Pancreas (tissue), 10 donors: ENCODE measurements around the gene TSEN2. TPM values are rescaled to one million over a fixed set of nuclear protein-coding genes. Genes with fewer than 3 reads are reported as not detected.

Source experiments
- ATAC-seq, 4 donors: fragments of 200-7000 bp; cut with Tn5 transposase; one replicate each; pipeline versions ENCODE4 v1.8.0 to v1.9.1; 2020; ENCODE audit warnings: mild to moderate bottlenecking in 4 of 4, moderate library complexity in 4 of 4
- DNase-seq, 6 donors: peaks; one replicate each; pipeline ENCODE4 v3.0.0-alpha.2; 2020
- FAIRE-seq: peaks from 2 replicates; lab custom pipeline; 2012; peaks lifted over from hg19 to GRCh38; lab: Jason Lieb, UNC
- H3K27ac ChIP-seq, 4 donors: fragments of 200-600 bp; sonication (generic); 1 replicate in 3 of 4; 2 replicates in 1 of 4; pipeline versions ENCODE4 v1.5.0 to v1.8.0; 2020
- H3K27me3 ChIP-seq, 4 donors: fragments of 200-600 bp; one replicate each; pipeline ENCODE4 v1.8.0; 2021
- H3K36me3 ChIP-seq, 3 donors: fragments of 200-600 bp; sonication (generic) in 1 of 3; one replicate each; pipeline versions ENCODE4 v1.5.0 to v1.8.0; 2020 to 2021
- H3K4me1 ChIP-seq, 3 donors: fragments of 200-600 bp; one replicate each; pipeline ENCODE4 v1.8.0; 2021
- H3K4me3 ChIP-seq, 4 donors: fragments of 200-600 bp; sonication (generic) in 2 of 4; one replicate each; pipeline versions ENCODE4 v1.5.0 to v1.8.0; 2020 to 2021
- H3K9me3 ChIP-seq, 4 donors: fragments of 200-600 bp; one replicate each; pipeline ENCODE4 v1.8.0; 2021
- CTCF ChIP-seq, 4 donors: fragments of 200-600 bp; sonication (generic) in 3 of 4; IDR thresholded peaks; one replicate each; pipeline versions ENCODE4 v1.5.0 to v1.8.0; 2021; ENCODE audit warnings: antibody characterized with exemption in 4 of 4
- WGBS, 2 donors: extraction: QIAGEN DNeasy Blood & Tissue Kit; methylation state at CpG; one replicate each; pipeline ENCODE4 v1.1.7; 2013; 5-methylcytosine and 5-hydroxymethylcytosine counted together
- intact Hi-C, 3 donors: fragments of 100-400 bp; cut with DNase I; formaldehyde crosslinking; loops; one replicate each; pipeline versions ENCODE4 v1.11.1 to v1.14.2; 2022
- polyA plus RNA-seq, 2 donors: library from polyadenylated mRNA; stranded (reverse); fragments of 200-250 nt; gene quantifications; one replicate each; pipeline ENCODE4 v1.2.3, GENCODE V29; 2013
- total RNA-seq, 6 donors: library from RNA; stranded (reverse); fragmentation: NEBNext Ultra II Directional in 4 of 6; extraction: Animal tissue kit (Norgen Biotek cat#: 25700) in 4 of 6; gene quantifications; one replicate each; pipeline versions ENCODE4 v1.2.1 to v1.2.4, GENCODE V29; 2021 to 2023
- donor health status: healthy with polysubstance abuse.
- donor health status: DM: no; HTN: no; CAD: no; lungs with moderate emphysema.
- donor health status: DM: no; HTN: no; CAD: no.
- donor health status: control.
- donor health status: control.
- donor health status: Bipolar disorder and iron deficiency.
- donor health status: DM: yes; HTN: yes; CAD: no.
- donor health status: DM: no; HTN: no; CAD: no.
- donor health status: DM: no; HTN: no; CAD: no.
- donor health status: DM: yes; HTN: yes; CAD: no.

The TSEN2 gene
- total and polyA plus RNA-seq, 8 donors, result 8.7 to 17.0 (median 10.9) TPM

GRCh38 chr3:12561397-12561796, 77.1 kb downstream of the TSEN2 start:
- WGBS, 2 donors, result 35 to 52% methylated on average over 2 of the region's 2 CpGs
- no peaks in the 10 kb centered on the region for H3K27me3 ChIP-seq
- no peak for TF ChIP-seq CTCF (IDR thresholded peaks at IDR 0.05)
- DNase-seq, result no peak
- no peaks in the 10 kb centered on the region for H3K36me3 ChIP-seq
- no peak overlapping the region for H3K4me3 ChIP-seq
- H3K27ac ChIP-seq, result no peak overlapping the region
- no peak for ATAC-seq
- peaks cover 24 to 35% (median 31%) of the 10 kb centered on the region in 3 donors for H3K4me1 ChIP-seq
- no peaks in the 10 kb centered on the region for H3K9me3 ChIP-seq
- intact Hi-C loops, result loop anchor here in 1 of 3 donors (10.0 kb wide), 1 partner anchor 93 kb away; no protein-coding TSS in a partner anchor
- FAIRE-seq, result no peak

- FAIRE-seq (no peak), DNase-seq (no peak), ATAC-seq (no peak)
- H3K4me1 ChIP-seq, result peaks cover 24 to 35% (median 31%) of the 10 kb centered on the region in 3 donors
- H3K27ac ChIP-seq, result no peak overlapping the region
- H3K9me3 ChIP-seq, result no peaks in the 10 kb centered on the region
- H3K36me3 ChIP-seq, result no peaks in the 10 kb centered on the region
- TF ChIP-seq CTCF (IDR thresholded peaks at IDR 0.05), result no peak
- 43 to 53% methylated on average over 1 of the region's 1 CpG for WGBS, 2 donors
- H3K27me3 ChIP-seq, result no peaks in the 10 kb centered on the region
- H3K4me3 ChIP-seq, result no peak overlapping the region
- intact Hi-C loops, result loop anchor here in 1 of 3 donors (10.0 kb wide), 1 partner anchor 92 kb away; no protein-coding TSS in a partner anchor
These were observed 78.2 kb downstream of the TSEN2 start for GRCh38 chr3:12562451-12562850.

GRCh38 chr3:12566976-12567375, 82.7 kb downstream of the TSEN2 start:
- FAIRE-seq (no peak), ATAC-seq (no peak), DNase-seq (no peak)
- Histone ChIP-seq H3K9me3 (no peaks in the 10 kb centered on the region), H3K27ac (no peak overlapping the region), H3K4me3 (no peak overlapping the region), H3K36me3 (peaks cover 0 to 27% (median 8%) of the 10 kb centered on the region in 3 donors), H3K4me1 (peaks cover 0 to 6% (median 4%) of the 10 kb centered on the region in 3 donors), H3K27me3 (no peaks in the 10 kb centered on the region)
- intact Hi-C loops, result loop anchor here in 1 of 3 donors (10.0 kb wide), 1 partner anchor 88 kb away; no protein-coding TSS in a partner anchor
- TF ChIP-seq CTCF (IDR thresholded peaks at IDR 0.05), result no peak

DNA sequence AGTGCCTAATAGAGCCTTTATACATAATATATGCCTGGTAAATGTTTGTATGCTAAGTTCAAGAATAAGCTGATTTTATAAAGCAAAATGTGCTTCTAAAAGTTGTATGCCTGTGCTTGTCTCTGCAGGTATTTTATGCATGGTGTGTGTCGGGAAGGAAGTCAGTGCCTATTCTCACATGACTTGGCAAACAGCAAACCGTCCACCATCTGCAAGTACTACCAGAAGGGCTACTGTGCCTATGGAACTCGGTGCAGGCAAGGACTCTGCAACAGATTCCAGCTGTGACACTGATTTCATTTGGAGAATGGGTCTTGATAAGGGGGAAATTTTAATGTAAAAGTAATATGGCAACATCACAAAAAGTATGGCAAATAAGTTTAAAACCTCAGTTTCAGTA, 84.5 kb downstream of the TSEN2 start:
- ATAC-seq, result no peak
- no peak overlapping the region for H3K4me3 ChIP-seq

More for the DNA sequence above, 84.5 kb downstream of the TSEN2 start:
- 72 to 73% methylated on average over 3 of the region's 3 CpGs for WGBS, 2 donors
- H3K27ac ChIP-seq, result no peak overlapping the region
- H3K27me3 ChIP-seq, result no peaks in the 10 kb centered on the region
- no peak for TF ChIP-seq CTCF (IDR thresholded peaks at IDR 0.05)
- intact Hi-C loops, result loop anchor here in 1 of 3 donors (10.0 kb wide), 1 partner anchor 86 kb away; no protein-coding TSS in a partner anchor
- FAIRE-seq, result no peak
- no peaks in the 10 kb centered on the region for H3K9me3 ChIP-seq
- no peak for DNase-seq
- no peaks in the 10 kb centered on the region for H3K4me1 ChIP-seq
- peaks cover 0 to 43% (median 16%) of the 10 kb centered on the region in 3 donors for H3K36me3 ChIP-seq
